HG03342 (cell line): Measurements from ENCODE around the gene FRMPD2.
"Not testable (repeated sequence)": the region's sequence is repeated elsewhere in the genome, so short reads cannot be mapped to it uniquely, and the experiment has no call there.

ENCODE experiments used
- ATAC-seq: cut with Tn5 transposase; IDR thresholded peaks from one replicate; pipeline ENCODE4 v1.9.1; 2021; ENCODE audit warnings: mild to moderate bottlenecking, moderate library complexity; ENCODE audit not compliant: unreplicated experiment

The FRMPD2 gene

DNA sequence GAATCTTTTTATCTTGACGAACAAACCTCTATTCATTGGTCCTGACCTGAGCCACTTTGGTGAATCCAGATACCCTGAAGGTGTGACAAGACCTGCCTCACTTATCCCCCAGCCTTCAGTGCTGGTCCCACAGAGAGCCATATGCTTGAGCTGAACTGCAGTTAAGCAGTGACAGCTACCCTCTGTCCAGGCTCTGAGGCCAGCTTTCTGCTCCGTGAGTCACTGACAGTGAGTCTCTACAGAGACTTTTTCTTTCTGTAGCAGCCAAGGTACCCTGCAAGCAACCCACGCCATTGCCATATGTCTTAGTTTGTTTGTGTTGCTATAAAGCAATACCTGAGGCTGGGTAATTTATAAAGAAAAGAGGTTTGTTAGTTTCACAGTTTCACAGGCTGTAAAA lies 133.5 kb downstream of the FRMPD2 start:
- ATAC-seq: not testable (repeated sequence)

DNA sequence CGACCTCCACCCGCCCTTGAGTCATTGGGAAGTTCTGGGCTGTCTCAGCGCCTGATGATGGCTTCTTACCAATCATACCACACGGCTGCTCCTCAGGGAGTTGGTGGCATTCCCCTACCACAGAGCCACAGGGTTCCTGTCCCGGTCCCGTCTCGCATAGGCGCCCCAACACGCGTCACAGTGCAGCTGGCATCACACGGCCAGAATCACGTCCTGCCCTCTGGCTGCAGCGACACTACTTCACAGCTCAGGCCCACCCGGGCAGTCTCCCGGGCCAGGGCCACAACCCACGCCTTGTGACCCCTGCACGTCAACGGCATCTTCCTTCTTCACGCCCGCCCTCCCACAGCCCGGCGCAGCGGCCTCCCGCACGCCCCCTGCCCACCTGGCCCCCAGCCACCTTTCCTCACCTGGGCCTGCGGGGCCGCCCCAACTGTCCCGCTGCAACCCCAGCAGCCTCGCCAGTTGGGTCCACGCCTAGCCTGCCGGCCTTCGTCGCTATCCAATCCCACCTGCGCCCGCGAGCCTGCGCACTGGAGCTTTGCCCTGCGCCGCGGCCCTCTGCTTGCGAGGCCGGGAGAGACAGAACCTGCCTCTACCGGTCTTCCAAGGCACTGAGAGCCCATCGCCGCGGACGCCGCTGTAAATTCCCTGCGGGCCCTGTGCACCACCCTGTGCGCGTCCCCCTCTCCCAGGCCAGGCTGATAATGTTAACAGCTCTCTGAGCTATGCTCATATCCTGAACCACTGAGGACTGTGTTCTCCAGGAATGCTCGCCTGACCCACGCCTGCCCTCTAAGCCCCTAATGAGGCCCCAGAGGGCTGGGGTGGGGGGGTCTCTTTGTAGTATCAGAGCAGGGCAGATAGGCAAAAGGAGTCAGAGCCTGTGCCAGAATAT lies 134.3 kb downstream of the FRMPD2 start:
- ATAC-seq: not testable (repeated sequence)

DNA sequence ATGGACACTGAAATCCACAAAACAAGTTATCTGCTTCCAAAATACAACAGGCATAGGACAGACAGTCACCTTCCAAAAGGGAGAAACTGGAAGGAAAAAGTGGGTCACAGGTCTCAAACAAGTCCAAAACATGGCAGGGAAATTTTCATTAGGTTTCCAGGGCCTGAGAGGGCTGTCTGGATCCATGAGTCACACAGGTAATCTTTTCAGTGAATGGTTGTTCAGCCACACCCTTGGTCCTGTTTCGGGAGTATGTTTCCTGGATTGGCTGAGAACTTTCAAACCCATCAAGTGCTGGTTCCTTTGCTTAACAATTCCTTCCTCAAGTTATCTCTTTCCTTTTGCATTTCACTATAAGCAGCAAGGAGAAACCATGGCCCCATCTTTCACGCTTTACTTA lies 145.5 kb downstream of the FRMPD2 start:
- ATAC-seq: not testable (repeated sequence)

DNA sequence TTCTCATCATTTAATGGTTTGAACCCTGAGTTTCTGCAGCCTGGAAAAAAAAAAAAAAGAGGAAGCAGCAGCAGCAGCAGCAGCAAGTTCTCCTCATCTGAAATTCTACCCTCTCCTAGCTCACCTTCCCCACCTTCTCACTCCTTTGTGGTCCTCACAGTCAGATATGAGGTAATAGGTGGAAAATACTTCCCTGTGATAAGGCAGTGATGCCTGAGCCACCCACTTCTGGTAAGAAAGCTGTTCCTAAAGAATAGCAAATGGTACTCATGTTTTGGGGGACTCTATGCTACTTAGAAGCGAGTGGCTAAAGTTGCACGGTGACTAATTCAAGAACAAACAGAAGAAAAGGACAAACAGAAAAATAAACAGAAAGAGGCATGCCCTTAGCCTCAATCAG lies 148.2 kb downstream of the FRMPD2 start:
- not testable (repeated sequence) for ATAC-seq

DNA sequence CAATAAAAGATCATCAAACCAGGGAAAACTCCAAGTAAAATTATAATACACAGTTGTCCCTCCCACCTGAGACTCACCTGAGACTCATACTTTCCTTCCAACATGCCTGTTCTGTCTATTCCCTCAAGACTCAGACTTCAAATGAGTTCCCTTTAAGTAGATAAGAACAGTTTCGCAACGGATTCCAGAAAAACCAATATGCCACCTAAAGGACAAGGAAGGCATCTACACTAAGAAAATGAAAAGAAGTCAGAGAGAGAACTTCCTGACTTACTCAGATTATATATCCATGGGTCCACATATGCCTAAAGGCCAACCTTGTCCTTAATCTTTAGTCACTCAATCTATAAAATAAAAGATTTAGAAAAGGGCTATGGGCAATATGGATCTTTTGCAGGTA lies 148.9 kb downstream of the FRMPD2 start:
- not testable (repeated sequence) for ATAC-seq

DNA sequence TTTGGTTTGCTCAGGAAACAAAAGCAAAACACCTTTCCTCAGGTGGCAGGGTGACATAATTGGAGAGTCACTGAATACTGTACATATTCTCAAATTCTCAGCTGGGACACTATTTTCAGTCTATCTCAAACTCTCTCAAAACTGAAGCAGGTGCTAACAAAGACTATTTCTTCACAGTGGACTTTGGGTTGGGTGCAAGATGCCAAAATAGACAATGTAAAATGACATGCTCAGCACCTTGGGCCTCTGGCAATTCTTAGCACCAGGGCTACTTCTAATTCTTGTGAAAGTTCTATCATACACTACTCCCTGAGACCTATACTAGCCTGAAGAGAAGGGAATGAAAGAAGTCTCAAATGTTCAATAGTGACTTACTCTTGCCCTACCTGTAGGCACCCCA lies 151.9 kb downstream of the FRMPD2 start:
- not testable (repeated sequence) for ATAC-seq

DNA sequence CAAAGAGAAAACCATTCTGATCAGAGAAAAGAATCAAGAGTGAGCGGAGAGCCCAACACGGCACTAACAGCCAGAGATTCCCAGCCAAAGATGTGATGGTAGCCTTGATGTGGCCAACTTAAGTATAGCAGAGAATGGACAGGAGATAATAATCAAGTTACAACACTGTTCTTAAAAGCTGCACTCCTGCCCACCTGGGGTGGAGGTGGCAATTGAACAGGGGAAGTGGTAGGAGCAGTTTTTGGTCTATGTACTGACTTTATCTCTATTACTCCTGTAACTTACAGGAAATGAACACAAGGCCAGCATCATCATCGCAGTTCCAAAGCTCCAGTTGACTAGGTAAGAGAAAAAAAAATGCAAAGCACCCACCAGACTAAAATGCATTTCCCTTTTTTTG lies 164.2 kb downstream of the FRMPD2 start:
- ATAC-seq: not testable (repeated sequence)
